ENCODE results near the gene NTM.

Gene NTM

GRCh38 chr11:132072044-132072857, 701.8 kb downstream of the NTM start:
- no peak for DNase-seq (ENCODE audit: low spot score)

GRCh38 chr11:132072858-132073211, 702.4 kb downstream of the NTM start:
- TF ChIP-seq, protein P1, sequence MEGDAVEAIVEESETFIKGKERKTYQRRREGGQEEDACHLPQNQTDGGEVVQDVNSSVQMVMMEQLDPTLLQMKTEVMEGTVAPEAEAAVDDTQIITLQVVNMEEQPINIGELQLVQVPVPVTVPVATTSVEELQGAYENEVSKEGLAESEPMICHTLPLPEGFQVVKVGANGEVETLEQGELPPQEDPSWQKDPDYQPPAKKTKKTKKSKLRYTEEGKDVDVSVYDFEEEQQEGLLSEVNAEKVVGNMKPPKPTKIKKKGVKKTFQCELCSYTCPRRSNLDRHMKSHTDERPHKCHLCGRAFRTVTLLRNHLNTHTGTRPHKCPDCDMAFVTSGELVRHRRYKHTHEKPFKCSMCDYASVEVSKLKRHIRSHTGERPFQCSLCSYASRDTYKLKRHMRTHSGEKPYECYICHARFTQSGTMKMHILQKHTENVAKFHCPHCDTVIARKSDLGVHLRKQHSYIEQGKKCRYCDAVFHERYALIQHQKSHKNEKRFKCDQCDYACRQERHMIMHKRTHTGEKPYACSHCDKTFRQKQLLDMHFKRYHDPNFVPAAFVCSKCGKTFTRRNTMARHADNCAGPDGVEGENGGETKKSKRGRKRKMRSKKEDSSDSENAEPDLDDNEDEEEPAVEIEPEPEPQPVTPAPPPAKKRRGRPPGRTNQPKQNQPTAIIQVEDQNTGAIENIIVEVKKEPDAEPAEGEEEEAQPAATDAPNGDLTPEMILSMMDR (IDR thresholded peaks at IDR 0.05; ENCODE audit: extremely low read depth, missing control alignments): no peak
- no peak for DNase-seq (ENCODE audit: low spot score)

More at GRCh38 chr11:132072044-132072857, 701.8 kb downstream of the NTM start:
- TF ChIP-seq, protein P1 (IDR thresholded peaks at IDR 0.05; ENCODE audit: extremely low read depth, missing control alignments): no peak

GRCh38 chr11:132073787-132074186, 703.4 kb downstream of the NTM start:
- DNase-seq (ENCODE audit: low spot score): no peak
- TF ChIP-seq, protein P1 (IDR thresholded peaks at IDR 0.05; ENCODE audit: extremely low read depth, missing control alignments): no peak

- TF ChIP-seq, protein P1 (IDR thresholded peaks at IDR 0.05; ENCODE audit: extremely low read depth, missing control alignments): no peak
- no peak for DNase-seq (ENCODE audit: low spot score)
Observed at GRCh38 chr11:132075447-132075846, 705.0 kb downstream of the NTM start.

GRCh38 chr11:132077416-132077815, 707.0 kb downstream of the NTM start:
- TF ChIP-seq, protein P1 (IDR thresholded peaks at IDR 0.05; ENCODE audit: extremely low read depth, missing control alignments): no peak
- DNase-seq (ENCODE audit: low spot score): no peak

GRCh38 chr11:132078264-132079076, 708.1 kb downstream of the NTM start:
- DNase-seq (ENCODE audit: low spot score): no peak
- TF ChIP-seq, protein P1 (IDR thresholded peaks at IDR 0.05; ENCODE audit: extremely low read depth, missing control alignments): no peak

DNA sequence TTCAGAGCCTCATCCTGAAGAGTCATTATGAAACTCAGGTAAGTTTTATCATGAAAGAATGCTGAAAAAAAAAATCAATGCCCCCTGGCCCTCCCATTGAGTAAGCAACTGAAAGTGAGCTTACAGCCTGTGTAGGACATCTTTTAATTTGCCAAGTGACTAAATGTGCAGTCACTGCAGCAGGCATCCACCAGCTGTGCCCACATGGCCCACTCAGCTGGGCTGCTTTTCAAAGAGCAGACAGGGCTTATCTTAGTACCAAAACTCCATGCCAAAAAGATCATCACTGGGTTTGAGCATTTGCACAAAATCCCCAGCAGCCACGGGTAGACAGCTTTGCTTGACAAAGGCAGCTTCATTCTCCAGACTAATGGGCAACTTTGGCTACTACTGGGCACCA, 709.7 kb downstream of the NTM start:
- TF ChIP-seq, protein P1 (IDR thresholded peaks at IDR 0.05; ENCODE audit: extremely low read depth, missing control alignments): no peak
- no peak for DNase-seq (ENCODE audit: low spot score)
